IgD-negative memory B cell (primary cell): Measurements from ENCODE around the gene PLG. TPM values are rescaled to one million over a fixed set of nuclear protein-coding genes. Genes with fewer than 3 reads are reported as not detected.
"Not testable (repeated sequence)": the region's sequence is repeated elsewhere in the genome, so short reads cannot be mapped to it uniquely, and the experiment has no call there.

Experiments
- H3K27ac Mint-ChIP-seq, 3 donors: one replicate each; pipeline ENCODE4 v1.8.0; 2020 to 2022; ENCODE audit warnings: mild to moderate bottlenecking in 3 of 3, mixed read lengths in 3 of 3, moderate library complexity in 1 of 3
- H3K27me3 Mint-ChIP-seq: one replicate; pipeline ENCODE4 v1.8.0; 2021; ENCODE audit warnings: mixed read lengths
- H3K36me3 Mint-ChIP-seq: one replicate; pipeline ENCODE4 v1.8.0; 2020; ENCODE audit warnings: mild to moderate bottlenecking, mixed read lengths
- H3K4me1 Mint-ChIP-seq, 3 donors: one replicate each; pipeline ENCODE4 v1.8.0; 2020 to 2022; ENCODE audit warnings: mixed read lengths in 3 of 3, mild to moderate bottlenecking in 1 of 3
- H3K4me3 Mint-ChIP-seq, 4 donors: one replicate each; pipeline ENCODE4 v1.8.0; 2020 to 2022; ENCODE audit warnings: mild to moderate bottlenecking in 4 of 4, mixed read lengths in 4 of 4, moderate library complexity in 3 of 4
- H3K9me3 Mint-ChIP-seq, 3 donors: one replicate each; pipeline ENCODE4 v1.8.0; 2020 to 2021; ENCODE audit warnings: mixed read lengths in 3 of 3, mild to moderate bottlenecking in 1 of 3
- polyA plus RNA-seq: library from polyadenylated mRNA; unstranded; fragments of 300-500 nt; fragmentation: Illumina TruSeq; gene quantifications from one replicate; pipeline ENCODE4 v1.2.3, GENCODE V29; 2021

PLG gene
- polyA plus RNA-seq, 1 donor from 2014 or later, result not detected

DNA sequence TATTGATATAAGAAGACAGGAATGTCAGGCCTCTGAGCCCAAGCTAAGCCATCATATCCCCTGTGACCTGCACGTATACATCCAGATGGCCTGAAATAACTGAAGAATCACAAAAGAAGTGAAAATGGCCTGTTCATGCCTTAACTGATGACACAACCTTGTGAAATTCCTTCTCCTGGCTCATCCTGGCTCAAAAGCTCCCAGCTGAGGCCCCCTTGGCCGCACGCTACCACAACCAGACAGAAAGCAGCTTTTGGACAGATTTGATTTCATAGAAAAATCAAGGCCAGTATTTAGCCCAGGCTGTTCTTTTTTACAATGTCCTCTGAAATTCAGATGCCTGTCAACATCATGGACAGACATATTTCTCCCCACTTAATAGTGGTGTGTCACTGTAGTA is 78.6 kb downstream of the PLG start:
- not testable (repeated sequence) for H3K4me3 Mint-ChIP-seq, H3K27me3 Mint-ChIP-seq, H3K36me3 Mint-ChIP-seq, H3K27ac Mint-ChIP-seq, H3K9me3 Mint-ChIP-seq
- H3K4me1 Mint-ChIP-seq, result peaks cover 0 to 13% (median 0%) of the 10 kb centered on the region in 3 donors

DNA sequence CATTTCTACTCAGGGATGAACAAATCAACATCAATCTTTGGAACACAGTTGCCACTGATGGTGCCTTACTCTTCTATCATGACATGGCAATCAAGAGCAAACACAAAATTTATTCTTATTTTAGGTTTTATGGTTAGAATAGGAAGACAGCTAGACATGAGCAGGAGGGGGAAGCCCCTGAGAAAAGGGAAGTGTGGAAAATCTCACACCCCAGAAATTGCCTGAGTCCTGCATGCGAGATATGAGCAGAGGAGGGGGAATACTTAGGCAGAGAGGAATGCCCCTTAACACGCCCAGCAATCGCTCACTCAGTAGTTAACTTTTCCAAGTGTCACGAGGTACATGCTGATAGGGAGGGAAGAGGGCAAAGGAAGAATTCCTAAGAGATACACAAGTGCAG is 79.3 kb downstream of the PLG start:
- Mint-ChIP-seq H3K9me3 (peaks cover 0 to 5% (median 0%) of the 10 kb centered on the region in 3 donors), H3K36me3 (no peaks in the 10 kb centered on the region), H3K27ac (no peak overlapping the region), H3K4me3 (no peak overlapping the region), H3K4me1 (peaks cover 0 to 9% (median 0%) of the 10 kb centered on the region in 3 donors), H3K27me3 (peaks cover 3% of the 10 kb centered on the region)

DNA sequence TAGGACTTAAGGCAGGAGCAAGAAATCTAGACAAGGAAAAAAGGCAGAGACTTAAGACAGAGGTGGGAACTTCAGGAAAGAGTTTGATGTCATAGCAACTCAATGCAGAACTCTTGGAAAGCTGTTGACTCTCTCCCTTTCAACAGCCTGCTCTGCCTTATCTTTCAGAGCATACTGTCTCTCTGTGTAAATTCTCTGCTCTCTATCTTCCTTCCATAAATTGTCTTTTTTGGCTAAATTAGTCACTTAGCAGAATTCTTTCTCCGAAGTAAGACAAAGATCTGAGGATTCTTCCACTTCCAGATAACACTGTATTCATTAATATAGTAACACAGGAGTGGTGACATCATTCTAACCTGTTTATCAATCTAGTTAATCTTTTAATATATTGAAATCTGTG is 80.2 kb downstream of the PLG start:
- Mint-ChIP-seq H3K4me1 (peaks cover 0 to 9% (median 0%) of the 10 kb centered on the region in 3 donors), H3K4me3 (no peak overlapping the region), H3K36me3 (no peaks in the 10 kb centered on the region), H3K27ac (no peak overlapping the region), H3K27me3 (peaks cover 3% of the 10 kb centered on the region), H3K9me3 (peaks cover 0 to 5% (median 0%) of the 10 kb centered on the region in 3 donors)

DNA sequence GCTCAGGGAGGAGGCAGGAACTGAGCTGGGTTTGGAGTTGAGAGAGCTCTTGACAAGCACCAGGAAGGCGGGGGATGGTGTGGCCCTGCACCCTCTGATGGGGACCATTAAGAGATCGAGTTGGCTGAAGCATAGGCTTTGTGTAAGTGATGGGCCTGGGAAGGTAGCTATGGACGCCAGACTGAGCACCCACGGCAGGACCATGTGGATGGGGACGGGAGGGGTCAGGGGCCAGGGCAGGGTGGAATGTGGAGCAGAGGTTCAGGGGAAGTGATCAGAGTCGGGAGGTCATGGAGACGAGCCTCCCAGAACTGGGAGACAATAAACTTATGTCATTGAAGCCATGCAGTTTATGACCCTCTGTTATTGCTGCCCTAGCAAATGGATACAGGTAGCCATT is 81.7 kb downstream of the PLG start:
- no peaks in the 10 kb centered on the region for H3K36me3 Mint-ChIP-seq
- H3K27me3 Mint-ChIP-seq, result peaks cover 3% of the 10 kb centered on the region
- H3K27ac Mint-ChIP-seq, result no peak overlapping the region
- no peak overlapping the region for H3K4me3 Mint-ChIP-seq
- H3K4me1 Mint-ChIP-seq, result peaks cover 0 to 9% (median 0%) of the 10 kb centered on the region in 3 donors
- H3K9me3 Mint-ChIP-seq, result peaks cover 0 to 5% (median 0%) of the 10 kb centered on the region in 3 donors

DNA sequence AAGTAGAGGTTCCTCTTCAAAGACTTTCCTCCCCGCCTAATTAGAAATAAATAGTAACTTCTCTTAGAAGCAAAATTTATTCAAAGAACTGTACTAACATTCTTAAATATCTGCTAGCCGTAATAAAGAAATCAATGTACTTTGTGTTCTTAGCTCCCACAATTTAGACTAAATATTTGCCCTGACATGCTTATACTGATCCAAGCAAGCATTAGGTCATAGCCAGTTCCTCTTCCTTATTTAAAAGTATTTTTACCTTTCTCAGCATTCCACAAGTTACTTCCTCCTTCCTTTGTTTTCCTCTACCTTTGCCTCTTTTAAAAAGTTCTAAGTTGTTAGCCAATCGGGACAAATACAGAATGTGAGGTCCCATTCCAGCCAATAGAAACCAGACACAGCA is 86.1 kb downstream of the PLG start:
- not testable (repeated sequence) for H3K36me3 Mint-ChIP-seq, H3K27me3 Mint-ChIP-seq, H3K9me3 Mint-ChIP-seq, H3K4me3 Mint-ChIP-seq
- peaks cover 4 to 14% (median 8%) of the 10 kb centered on the region in 3 donors for H3K4me1 Mint-ChIP-seq
- peak overlapping the region in 1 of 3 donors; percentile 90 for H3K27ac Mint-ChIP-seq

DNA sequence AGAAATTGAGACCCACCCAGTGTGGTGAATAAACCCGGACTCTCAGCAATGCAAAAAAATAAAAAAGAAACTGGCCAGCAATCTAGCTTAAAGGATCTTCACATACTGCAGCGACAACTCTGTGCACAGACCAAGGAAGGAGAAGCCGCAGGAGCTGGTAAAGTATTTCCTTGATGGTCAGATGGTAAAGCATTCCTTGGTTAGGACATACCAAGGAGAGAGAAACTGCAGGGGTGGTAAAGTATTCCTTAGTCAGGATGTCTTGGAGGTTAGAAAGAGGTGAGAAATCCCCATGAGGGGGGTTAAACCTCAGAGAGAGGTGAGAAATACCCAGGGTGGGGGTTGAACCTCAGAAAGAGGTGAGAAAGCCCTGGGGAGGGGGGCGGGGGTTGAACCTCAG is 86.8 kb downstream of the PLG start:
- H3K4me3 Mint-ChIP-seq, result peak overlapping the region in 1 of 4 donors; percentile 75
- peak overlapping the region in 1 of 3 donors; percentile 90 for H3K27ac Mint-ChIP-seq
- peaks cover 4 to 14% (median 8%) of the 10 kb centered on the region in 3 donors for H3K4me1 Mint-ChIP-seq
- H3K27me3 Mint-ChIP-seq, result peaks cover under 1% of the 10 kb centered on the region
- H3K9me3 Mint-ChIP-seq, result no peaks in the 10 kb centered on the region
- H3K36me3 Mint-ChIP-seq, result no peaks in the 10 kb centered on the region

DNA sequence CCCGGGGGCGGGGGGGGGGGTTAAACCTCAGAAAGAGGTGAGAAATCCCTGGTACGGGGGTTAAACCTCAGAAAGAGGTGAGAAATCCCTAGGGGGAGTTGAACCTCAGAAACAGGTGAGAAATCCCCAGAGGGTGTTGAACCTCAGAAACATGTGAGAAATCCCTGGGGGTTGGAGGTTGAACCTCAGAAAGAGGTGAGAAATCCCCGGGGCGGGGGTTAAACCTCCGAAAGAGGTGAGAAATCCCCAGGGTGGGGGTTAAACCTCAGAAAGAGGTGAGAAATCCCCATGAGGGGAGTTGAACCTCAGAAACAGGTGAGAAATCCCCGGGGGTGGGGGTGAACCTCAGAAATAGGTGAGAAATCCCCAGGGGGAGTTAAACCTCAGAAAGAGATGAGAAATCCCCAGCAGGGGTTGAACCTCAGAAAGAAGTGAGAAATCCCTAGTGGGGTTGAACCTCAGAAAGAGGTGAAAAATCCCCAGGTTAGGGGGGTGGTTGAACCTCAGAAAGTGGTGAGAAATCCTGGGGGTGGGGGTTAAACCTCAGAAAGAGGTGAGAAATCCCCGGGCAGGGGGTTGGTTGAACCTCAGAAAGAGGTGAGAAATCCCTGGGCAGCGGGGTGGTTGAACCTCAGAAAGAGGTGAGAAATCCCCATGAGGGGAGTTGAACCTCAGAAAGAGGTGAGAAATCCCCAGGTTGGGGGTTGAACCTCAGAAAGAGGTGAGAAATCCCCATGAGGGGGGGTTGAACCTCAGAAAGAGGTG is 87.4 kb downstream of the PLG start:
- H3K36me3 Mint-ChIP-seq, result no peaks in the 10 kb centered on the region
- no peaks in the 10 kb centered on the region for H3K9me3 Mint-ChIP-seq
- no peaks in the 10 kb centered on the region for H3K27me3 Mint-ChIP-seq
- H3K4me1 Mint-ChIP-seq, result peaks cover 4 to 14% (median 8%) of the 10 kb centered on the region in 3 donors
- no peak overlapping the region for H3K27ac Mint-ChIP-seq
- H3K4me3 Mint-ChIP-seq, result no peak overlapping the region

DNA sequence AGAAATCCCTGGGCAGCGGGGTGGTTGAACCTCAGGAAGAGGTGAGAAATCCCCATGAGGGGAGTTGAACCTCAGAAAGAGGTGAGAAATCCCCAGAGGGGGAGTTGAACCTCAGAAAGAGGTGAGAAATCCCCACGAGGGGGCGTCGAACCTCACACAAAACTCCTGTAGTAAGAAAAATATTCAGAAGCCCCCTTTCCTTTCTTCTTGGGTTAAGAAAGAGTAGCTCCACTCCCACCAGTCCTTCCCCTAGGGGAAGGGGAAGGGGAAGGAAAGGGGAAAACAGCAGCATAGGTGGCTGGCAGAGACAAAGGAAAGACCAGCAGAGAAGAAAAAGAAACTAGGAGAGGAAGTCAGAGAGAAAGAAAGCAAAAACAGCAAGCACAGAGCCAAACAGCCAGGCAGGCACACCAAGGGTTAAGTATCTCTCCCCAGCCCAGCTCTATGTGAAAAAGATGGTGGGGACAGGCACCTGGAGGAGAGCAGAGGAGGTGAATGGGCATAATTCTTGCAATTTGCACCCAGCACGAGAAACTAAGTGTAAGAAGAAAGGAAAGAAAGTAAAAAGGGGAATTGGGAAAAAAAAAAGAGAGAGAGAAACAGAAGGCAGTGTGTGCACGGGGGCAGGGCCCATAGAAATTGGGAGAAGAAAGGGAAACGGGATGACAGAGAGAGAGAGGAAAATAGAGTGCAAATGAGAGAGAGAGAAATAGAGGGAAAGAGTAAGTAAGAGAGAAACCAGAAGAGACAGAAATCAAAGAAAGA is 88.2 kb downstream of the PLG start:
- H3K27ac Mint-ChIP-seq, result no peak overlapping the region
- no peaks in the 10 kb centered on the region for H3K36me3 Mint-ChIP-seq
- no peaks in the 10 kb centered on the region for H3K9me3 Mint-ChIP-seq
- no peaks in the 10 kb centered on the region for H3K27me3 Mint-ChIP-seq
- peak overlapping the region in 1 of 4 donors; percentile 2 for H3K4me3 Mint-ChIP-seq
- peaks cover 4 to 14% (median 8%) of the 10 kb centered on the region in 3 donors for H3K4me1 Mint-ChIP-seq

DNA sequence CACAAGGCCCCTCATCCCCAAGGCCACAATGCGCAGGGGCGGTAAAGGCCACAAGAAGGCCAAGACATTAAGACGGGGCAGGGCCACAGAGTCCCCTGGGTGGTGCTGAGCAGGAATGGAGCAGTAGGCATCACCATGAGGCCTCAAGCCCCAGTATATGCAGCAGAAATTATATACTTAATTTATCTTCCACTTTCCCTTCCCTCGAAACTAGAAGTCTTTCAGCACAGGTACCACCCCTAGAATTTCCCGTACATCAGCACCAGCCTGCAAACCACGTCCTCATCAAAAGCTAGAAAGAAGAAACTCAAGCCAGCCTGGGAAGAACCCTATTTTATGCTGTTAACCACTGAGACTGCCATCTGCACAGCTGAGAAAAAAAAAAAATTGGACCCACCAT is 89.4 kb downstream of the PLG start:
- Mint-ChIP-seq H3K27ac (no peak overlapping the region), H3K27me3 (no peaks in the 10 kb centered on the region), H3K4me1 (peaks cover 4 to 14% (median 8%) of the 10 kb centered on the region in 3 donors), H3K4me3 (peak overlapping the region in 1 of 4 donors; percentile 46), H3K36me3 (no peaks in the 10 kb centered on the region), H3K9me3 (no peaks in the 10 kb centered on the region)

DNA sequence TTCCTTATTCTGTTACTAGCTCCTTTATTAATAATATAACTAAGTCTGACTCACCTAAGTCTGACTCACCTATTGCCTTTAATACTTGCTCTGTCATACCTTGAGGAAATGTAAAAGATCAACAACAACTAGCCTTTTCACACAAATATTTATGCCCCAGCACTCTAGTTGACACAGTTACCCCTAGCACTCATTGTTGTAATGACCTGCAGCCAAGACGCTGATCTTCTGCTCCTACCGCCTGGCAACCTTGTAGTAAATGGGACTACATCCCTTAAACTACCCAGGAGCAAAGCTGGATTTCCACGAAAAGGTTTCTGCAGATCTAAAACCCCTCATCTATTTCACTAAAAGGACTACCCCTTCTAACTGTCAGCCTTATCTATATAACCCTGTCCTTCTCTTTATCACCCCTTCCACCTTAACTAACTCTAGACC is 90.0 kb downstream of the PLG start:
- peak overlapping the region in 1 of 3 donors; percentile 0 for H3K27ac Mint-ChIP-seq
- peaks cover 4 to 14% (median 8%) of the 10 kb centered on the region in 3 donors for H3K4me1 Mint-ChIP-seq
- no peak overlapping the region for H3K4me3 Mint-ChIP-seq
- H3K36me3 Mint-ChIP-seq, result no peaks in the 10 kb centered on the region
- H3K9me3 Mint-ChIP-seq, result peaks cover 0 to 3% (median 0%) of the 10 kb centered on the region in 3 donors
- H3K27me3 Mint-ChIP-seq, result no peaks in the 10 kb centered on the region

DNA sequence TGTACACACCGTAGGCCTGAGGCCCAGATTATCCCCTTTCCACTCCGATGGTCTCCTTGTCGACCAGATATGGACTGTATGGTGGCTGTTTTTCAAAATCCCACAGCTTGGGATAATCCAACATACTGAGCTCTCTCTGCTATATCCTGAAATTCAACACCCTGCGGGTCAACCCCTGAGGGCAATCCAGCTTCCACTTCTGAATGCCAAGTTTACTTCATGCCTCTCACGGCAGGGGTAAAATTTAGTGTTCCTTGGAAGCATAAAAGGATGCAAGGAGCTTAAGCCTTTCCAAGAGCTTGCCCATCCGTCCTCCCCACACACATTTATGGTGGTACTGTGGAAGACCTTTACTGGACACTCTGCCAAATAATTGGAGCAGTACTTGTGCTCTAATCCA is 90.7 kb downstream of the PLG start:
- H3K36me3 Mint-ChIP-seq, result no peaks in the 10 kb centered on the region

DNA sequence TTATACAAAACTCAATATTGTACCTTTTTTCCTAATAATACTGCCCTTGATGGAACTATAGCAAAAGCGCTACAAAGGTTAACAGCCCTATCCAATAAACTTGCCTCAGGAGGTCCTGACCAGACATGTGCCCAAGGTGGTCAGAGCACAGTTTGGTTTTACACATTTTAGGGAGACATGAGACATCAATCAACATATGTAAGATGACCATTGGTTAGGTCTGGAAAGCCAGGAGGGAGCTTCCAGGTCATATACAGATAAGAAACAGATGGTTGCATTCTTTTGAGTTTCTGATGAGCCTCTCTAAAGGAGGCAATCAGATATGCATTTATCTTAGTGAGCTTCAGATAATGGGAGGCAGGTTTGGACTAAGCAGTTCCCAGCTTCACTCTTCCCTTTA is 91.6 kb downstream of the PLG start:
- peaks cover 4 to 14% (median 8%) of the 10 kb centered on the region in 3 donors for H3K4me1 Mint-ChIP-seq
- H3K4me3 Mint-ChIP-seq, result no peak overlapping the region
- H3K27me3 Mint-ChIP-seq, result no peaks in the 10 kb centered on the region
- no peak overlapping the region for H3K27ac Mint-ChIP-seq
- H3K9me3 Mint-ChIP-seq, result peaks cover 0 to 8% (median 0%) of the 10 kb centered on the region in 3 donors
- H3K36me3 Mint-ChIP-seq, result no peaks in the 10 kb centered on the region

More for the DNA sequence above, 90.7 kb downstream of the PLG start:
- Mint-ChIP-seq H3K9me3 (peaks cover 0 to 6% (median 0%) of the 10 kb centered on the region in 3 donors), H3K4me1 (peaks cover 4 to 14% (median 8%) of the 10 kb centered on the region in 3 donors), H3K4me3 (no peak overlapping the region), H3K27ac (no peak overlapping the region), H3K27me3 (no peaks in the 10 kb centered on the region)

DNA sequence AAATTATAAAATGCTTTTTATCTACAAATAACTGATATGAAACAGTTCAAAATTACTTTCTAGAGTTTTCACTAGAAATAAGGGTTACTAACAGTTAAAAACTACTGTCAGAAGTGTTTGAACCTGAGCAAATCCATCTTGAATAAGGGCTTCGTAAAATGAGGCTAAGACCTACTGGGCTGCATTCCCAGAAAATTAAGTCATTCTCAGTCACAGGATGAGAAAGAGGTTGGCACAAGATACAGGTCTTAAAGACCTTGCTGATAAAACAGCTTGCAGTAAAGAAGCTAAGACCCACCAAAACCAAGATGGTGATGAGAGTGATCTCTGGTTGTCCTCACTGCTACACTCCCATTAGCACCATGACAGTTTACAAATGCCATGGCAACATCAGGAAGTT is 93.7 kb downstream of the PLG start:
- peaks cover 0 to 13% (median 0%) of the 10 kb centered on the region in 3 donors for H3K9me3 Mint-ChIP-seq
- peaks cover 0 to 8% (median 2%) of the 10 kb centered on the region in 3 donors for H3K4me1 Mint-ChIP-seq
- H3K27me3 Mint-ChIP-seq, result no peaks in the 10 kb centered on the region
- H3K36me3 Mint-ChIP-seq, result no peaks in the 10 kb centered on the region
- H3K27ac Mint-ChIP-seq, result no peak overlapping the region
- H3K4me3 Mint-ChIP-seq, result no peak overlapping the region

DNA sequence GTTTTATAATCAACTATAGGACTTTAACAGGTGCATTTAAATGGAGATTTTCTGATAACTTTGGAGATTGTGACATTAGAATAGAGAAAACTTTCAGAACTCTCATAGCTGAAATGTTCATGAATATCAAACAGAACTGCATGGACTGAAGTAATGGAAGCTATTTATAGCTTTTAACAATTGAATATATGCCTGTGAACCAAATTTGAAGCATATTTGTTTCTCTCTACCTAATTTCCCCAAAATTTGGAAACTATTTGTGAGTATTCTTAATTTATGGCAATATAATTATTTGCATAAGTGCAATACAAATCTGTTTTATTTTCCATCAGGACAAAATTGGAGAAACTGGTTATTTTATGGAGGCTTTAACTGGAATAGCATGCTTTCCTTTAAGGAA is 96.6 kb downstream of the PLG start:
- Mint-ChIP-seq H3K9me3 (peaks cover 0 to 16% (median 0%) of the 10 kb centered on the region in 3 donors), H3K4me3 (no peak overlapping the region)

DNA sequence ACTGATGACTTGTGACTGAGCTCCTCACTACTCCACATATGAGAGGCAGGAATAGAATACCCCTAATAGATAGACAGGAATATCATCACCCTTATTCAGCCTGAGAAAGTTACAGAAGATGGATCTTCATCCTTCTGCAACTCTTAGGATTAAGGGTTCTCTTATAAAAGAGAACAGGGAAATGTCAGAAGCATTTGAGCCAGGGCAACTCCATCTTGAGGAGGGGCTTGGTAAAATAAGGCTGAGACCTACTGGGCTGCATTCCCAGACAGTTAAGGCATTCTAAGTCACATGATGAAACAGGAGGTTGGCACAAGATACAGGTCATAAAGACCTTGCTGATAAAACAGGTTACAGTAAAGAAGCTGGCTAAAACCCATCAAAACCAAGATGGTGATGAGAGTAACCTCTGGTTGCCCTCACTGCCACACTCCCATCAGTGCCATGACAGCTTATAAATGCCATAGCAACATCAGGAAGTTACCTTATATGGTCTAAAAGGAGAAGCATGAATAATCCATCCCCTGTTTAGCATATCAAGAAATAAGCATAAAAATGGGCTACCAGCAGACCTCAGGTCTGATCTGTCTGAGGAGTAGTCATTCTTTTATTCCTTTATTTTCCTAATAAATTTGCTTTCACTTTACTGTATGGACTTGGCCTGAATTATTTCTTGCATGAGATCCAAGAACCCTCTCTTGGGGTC is 97.9 kb downstream of the PLG start:
- peaks cover 0 to 16% (median 0%) of the 10 kb centered on the region in 3 donors for H3K9me3 Mint-ChIP-seq
- H3K4me1 Mint-ChIP-seq, result no peaks in the 10 kb centered on the region
- H3K36me3 Mint-ChIP-seq, result peaks cover 1% of the 10 kb centered on the region

More for the DNA sequence above, 96.6 kb downstream of the PLG start:
- Mint-ChIP-seq H3K27ac (no peak overlapping the region), H3K4me1 (no peaks in the 10 kb centered on the region), H3K27me3 (no peaks in the 10 kb centered on the region), H3K36me3 (peaks cover 1% of the 10 kb centered on the region)

More for the DNA sequence above, 97.9 kb downstream of the PLG start:
- peak overlapping the region in 1 of 3 donors; percentile 43 for H3K27ac Mint-ChIP-seq
- H3K27me3 Mint-ChIP-seq, result no peaks in the 10 kb centered on the region
- no peak overlapping the region for H3K4me3 Mint-ChIP-seq
